ENCODE data around the gene CCDC87.
A peak's percentile ranks its signal among the peaks of the same experiment; 100 is the strongest.
"Not testable (repeated sequence)": the region's sequence is repeated elsewhere in the genome, so short reads cannot be mapped to it uniquely, and the experiment has no call there.

The CCDC87 gene

DNA sequence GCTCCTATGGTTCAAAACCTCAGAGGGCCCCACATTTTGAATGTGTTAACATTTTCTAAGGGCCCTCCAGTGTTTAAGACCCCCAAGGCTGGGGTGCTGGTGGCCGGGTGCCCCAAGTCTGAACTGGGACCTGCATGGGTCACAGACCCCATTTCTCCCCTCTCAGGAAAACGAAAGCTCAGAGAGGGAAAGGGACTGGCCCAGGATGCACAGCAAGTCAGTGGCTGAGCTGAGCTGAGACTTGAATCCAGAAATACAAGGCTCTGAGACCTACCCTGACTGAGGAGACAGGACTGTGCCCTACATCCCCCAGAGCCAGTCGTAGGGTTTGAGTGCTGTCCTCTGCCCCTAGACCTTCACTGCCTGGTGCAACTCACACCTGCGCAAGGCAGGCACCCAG lies 42.0 kb downstream of the CCDC87 start:
- no peak for DNase-seq

DNA sequence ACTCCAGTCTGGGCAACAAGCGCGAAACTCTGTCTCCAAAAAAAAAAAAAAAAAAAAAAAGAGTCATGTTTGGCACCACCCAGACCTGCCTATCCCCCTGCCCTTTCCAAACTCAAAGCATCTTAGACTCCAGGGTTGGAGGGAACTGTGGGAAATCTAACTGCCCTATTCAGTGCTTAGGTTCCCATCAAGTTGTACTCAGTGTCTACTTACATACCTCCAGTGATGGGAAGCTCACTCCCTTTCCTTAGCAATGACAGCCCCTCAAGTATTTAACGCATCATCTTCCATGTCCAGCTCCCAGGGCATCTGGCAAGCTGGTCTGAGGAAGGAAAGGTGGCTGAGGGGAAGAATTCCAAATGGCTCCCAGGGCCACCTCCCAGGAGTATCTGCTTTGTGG lies 43.2 kb downstream of the CCDC87 start:
- no peak for DNase-seq

DNA sequence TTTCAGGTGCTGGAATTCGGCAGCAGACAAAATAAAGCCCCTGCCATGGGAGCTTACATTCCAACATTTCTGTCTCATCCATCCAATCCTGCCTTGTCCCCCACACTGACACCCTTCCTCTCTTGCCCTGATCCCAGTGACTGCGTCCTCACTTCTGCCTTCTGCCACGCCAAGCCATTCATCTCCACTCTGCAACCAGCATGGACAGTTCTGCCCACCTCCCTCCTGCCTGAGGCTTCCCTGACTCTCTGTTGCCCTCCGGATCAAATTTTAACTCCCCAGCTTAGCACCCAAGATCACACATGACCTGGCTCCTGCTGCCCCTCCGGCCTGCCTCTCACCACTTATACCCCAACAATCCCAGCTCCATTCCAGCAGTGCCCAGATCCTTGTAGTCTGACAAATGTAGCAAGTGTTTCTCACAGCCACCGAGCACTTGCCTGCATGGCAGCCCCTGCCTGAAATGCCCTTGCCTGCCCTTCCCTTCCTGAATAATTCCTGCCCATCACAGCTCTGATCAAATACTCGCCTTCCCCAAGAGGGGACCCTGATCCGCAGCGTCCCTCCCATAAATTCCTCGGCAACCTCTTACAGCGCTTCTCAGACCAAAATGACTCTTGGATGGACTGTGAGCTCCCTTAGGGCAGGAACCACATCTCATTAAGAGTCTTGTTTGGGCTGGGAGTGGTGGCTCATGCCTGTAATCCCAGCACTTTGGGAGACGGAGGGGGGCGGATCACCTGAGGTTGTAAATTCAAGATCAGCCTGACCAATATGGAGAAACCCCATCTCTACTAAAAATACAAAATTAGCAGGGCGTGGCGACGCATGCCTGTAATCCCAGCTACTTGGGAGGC lies 43.9 kb downstream of the CCDC87 start:
- DNase-seq, result no peak

DNA sequence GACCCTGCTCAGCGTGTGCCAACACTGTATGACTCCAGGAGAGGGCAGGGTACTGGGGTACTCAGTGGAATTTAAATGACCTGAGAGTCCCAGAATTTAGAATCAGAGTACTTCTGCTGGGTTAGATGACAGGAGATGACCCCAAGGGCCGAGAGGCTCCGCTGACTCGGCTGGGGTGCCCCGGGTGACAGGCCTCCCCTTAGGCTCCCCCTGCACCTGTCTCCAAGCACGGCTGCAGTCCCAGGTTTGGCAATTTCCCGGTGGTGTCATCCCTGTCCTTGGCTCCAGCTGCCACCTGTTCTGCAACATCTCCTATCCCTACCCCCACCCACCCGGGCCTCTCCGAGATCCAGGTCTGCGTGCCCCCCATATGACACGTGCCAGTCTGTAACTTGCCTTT lies 44.8 kb downstream of the CCDC87 start:
- DNase-seq, result no peak

DNA sequence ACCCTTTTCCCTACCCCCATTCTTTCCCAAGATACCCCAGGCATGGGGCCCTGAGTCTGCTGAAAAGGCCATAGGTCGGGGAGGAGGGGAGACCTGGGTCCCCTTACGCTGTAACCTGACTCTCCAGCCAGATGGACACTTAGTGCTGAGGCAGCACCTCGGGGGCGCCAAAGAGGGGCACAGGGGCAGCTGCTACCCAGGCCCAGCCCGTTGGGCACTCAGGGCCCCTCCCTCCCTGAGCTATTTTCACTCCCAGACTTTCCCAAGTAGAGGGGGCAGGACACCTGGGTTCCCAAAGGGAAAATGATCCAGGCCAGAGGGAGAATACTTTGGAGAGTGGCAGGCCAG lies 45.2 kb downstream of the CCDC87 start:
- DNase-seq, result no peak

DNA sequence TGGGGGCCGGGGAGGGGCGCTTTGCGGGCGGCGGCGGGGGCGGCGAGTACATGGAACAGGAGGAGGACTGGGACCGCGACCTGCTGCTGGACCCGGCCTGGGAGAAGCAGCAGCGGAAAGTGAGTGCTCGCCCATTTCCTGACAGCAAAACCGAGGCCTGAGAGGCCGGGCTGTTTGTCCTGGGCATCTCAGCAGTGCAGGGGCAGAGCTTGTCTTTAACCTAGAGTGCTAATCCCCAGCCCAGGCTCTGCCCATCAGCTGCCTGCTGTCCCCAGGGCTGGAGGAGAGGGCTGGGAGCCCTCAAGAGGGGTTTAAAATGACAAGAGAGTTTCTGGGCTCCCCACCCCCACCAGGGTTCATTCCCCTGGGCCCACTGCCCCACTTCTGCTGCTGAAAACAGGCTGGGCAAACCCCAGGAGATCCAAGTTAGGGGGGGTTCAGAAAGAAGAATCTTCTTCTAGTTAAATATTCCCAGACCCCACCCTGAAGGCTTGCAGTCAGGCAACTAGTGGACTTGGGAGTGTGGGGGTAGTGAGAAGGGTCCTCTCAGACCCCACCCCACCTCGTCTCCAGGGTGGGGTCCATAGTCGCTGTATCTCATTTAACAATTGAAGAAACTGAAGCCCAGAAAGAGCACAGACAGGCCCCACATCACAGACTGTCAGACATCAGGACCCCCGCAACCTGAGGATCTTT lies 45.7 kb downstream of the CCDC87 start:
- no peak for DNase-seq

DNA sequence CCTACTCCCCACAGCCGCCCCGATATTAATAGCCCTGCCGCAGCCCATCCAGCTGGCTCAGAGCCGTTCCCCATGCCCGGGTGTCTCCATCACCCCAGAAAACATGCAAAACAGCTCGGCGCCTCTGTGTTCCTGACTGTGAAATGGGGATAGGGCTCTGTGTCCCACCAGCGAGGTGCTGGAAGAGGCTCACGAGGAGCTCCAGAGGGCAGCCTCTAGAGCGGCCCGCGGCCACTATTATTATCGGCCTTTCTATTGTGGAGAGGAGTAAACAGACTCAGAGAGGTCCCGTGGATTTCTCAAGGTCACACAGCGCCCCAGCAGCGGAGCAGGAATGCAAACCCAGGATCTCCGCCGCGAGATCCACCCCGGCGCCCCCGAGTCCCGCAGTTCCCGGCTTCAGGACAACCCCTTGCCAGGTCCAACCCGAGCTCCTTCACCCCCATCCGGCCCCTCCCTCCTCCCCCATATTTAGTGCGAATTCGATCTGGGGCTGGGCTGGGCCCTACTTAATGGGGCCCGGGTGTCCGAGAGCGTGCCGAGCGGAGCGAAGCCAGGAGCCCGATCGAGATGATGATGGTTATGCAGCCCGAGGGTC lies 46.4 kb downstream of the CCDC87 start, which contains the start of gene ACTN3:
Gene ACTN3, plus strand, starts transcription at position 536 of the 598 bp plus-strand sequence. Its CDS starts 35 bp downstream, at position 571.
- no peak for DNase-seq

DNA sequence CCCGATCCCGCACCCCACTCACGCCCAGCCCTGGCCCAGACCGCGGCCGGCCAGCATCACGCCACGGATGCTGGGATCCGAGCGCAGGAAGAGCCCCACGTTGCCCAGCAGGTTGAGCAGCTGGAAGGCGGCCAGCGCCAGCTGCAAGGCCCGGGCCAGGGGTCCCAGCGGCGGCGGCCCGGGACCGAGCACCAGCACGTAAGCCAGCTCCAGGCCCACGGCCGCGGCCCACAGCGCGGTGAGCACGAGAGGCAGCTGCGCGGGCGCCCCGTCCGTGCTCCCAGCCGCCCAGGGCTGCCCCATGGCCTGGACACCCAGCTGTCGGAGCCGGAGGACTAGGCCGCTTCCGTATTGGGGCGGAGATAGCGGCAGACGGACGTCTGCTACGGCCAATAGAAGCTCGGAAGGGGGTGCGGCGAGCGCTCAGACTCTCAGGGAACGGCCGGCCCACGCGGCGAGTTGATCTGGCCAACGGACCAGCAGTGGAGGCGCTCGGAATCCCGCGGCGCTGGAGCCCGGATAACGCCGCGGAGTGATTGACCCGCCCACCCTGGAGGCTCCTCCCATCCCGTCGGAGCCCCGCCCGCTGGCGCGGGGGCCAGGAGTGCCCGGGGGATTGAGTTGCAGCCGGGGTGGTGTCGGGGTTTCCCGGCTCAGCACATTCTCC lies 47.0 kb downstream of the CCDC87 start, which contains the start of gene ZDHHC24:
Gene ZDHHC24, minus strand, starts transcription at position 348 of the 667 bp plus-strand sequence. Its CDS starts 45 bp downstream, at position 303.
- peak; percentile 80 for DNase-seq

DNA sequence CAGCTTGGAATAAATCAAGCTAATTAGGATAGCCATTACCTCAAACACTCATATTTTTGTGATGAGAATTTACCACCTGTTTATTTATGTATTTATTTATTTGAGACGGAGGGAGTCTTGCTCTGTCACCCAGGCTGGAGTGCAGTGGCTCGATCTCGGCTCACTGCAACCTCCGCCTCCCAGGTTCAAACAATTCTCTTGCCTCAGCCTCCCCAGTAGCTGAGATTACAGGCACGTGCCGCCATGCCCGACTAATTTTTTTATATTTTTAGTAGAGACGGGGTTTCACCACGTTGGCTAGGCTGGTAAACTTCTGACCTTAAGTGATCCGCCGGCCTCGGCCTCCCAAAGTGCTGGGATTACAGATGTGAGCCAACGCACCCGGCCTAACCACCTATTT lies 47.9 kb downstream of the CCDC87 start:
- not testable (repeated sequence) for DNase-seq

DNA sequence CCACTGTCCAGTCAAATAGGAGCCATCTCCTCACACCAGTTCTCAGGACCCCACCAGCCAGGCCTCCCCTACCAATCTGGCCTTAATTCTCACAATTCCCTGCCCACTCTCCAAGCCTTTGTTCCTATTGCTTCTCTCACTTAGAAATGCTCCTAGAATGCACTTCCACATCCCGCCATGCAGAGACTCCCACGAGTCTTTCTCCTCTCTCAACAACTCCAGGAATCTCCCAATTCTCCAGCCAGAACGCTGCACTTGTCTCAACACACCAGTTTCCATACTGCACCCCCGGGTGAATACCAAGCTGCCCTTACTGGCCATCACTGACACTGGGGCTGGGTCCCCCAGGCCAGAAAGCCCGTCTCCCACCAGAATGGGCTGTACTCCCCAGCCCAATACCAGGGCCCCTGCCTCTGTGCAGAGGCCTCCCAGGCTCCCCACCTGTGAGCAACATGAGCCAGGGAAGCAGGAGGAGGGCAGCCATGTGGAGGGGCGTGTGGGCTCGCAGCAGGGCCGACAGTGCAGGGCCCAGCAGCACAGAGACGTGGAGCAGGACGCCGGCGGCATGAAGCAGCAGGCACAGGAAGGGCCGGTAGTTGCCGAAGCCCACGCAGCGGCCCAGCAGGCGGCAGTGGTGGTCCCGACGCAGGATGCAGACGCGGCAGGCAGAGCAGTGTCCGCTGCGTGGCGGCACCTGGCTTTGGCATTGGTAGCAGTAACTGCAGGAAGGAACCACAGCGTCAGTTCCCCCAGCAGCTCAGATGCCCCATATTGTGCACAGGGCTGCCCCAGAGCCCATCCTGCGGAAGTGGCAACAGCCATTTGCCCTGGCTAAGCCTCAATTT lies 49.4 kb downstream of the CCDC87 start:
- peak; percentile 50 for DNase-seq

DNA sequence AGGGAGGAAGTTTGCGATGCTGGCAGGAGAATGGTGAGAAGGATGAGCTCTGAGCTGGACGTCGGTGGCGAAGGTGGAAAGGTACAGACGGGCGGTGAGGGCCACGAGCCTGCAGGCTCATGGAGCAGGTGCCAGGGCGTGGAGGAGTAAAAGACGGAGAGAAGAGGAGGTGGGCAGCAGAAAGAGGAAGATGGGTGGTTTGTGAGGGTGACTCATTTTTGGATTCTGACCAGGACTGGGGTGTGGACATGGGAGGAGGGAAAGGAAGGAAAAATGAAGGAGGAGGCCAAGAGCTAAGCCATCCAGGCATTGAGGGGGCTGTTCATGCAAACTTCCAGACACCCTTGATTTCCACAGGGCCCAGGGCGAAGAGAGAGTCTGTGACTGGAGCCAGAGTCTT lies 50.5 kb downstream of the CCDC87 start:
- no peak for DNase-seq

DNA sequence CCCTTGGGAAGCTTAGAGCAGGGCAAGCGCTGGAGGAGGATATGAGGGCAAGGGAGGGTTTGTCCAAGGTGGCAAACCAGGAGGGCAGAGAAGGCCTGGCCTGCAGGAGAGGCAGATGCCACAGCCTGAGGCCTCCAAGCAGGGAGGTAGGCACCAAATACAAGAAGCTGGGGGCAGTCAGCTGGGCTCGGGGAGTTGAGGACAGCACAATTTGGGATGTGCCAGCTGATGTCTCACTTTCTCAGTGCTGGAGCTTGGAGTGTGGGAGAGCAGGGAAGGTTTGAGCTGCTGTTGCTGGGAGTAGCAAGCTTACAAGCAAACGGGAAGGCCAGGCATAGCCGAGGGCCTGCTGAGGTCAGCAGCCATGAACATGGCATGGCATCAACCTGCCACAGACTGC lies 51.0 kb downstream of the CCDC87 start:
- no peak for DNase-seq

DNA sequence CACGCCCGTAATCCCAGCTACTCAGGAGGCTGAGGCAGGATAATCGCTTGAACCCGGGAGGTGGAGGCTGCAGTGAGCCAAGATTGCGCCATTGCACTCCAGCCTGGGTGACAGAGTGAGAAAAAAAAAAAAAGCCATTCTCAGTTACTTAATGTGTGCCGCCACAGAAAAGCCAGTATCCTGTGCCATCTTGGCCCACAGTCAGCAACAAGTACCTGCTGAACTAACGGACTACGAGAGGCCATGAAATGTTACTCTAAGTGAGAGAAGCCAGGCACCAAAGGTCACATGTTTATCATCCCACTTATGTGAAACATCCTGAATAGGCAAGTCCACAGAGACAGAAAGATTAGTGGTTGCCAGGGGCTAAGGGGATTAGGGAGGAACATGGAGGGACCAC lies 52.3 kb downstream of the CCDC87 start:
- DNase-seq, result not testable (repeated sequence)

Measured in activated gamma-delta T cell (primary cell).